DMS53 treated with DMSO at 0.1 percent for 48 hours (cell line): ENCODE data around the gene MALT1.

Experiments
- DNase-seq: peaks from one replicate; lab custom pipeline; 2025; ENCODE audit not compliant: unreplicated experiment; lab: John Stamatoyannopoulos, UW

MALT1 gene

GRCh38 chr18:58687871-58688308 lies 16.6 kb downstream of the MALT1 start:
- DNase-seq = no peak

- no peak for DNase-seq
These were observed 19.0 kb downstream of the MALT1 start for GRCh38 chr18:58690259-58690658.

GRCh38 chr18:58691256-58691655 lies 20.0 kb downstream of the MALT1 start:
- DNase-seq = no peak

GRCh38 chr18:58692422-58693185 lies 21.3 kb downstream of the MALT1 start:
- no peak for DNase-seq

GRCh38 chr18:58694221-58694620 lies 23.0 kb downstream of the MALT1 start:
- DNase-seq = no peak

GRCh38 chr18:58694720-58695468 lies 23.6 kb downstream of the MALT1 start:
- DNase-seq = no peak

GRCh38 chr18:58695772-58696171 lies 24.5 kb downstream of the MALT1 start:
- no peak for DNase-seq

GRCh38 chr18:58697146-58697545 lies 25.9 kb downstream of the MALT1 start:
- no peak for DNase-seq

- DNase-seq = no peak
These were observed 27.5 kb downstream of the MALT1 start for GRCh38 chr18:58698701-58699193.

GRCh38 chr18:58699551-58699950 lies 28.3 kb downstream of the MALT1 start:
- no peak for DNase-seq

GRCh38 chr18:58700209-58700608 lies 28.9 kb downstream of the MALT1 start:
- no peak for DNase-seq

GRCh38 chr18:58712930-58713329 lies 41.7 kb downstream of the MALT1 start:
- no peak for DNase-seq

- DNase-seq = no peak
These were observed 43.0 kb downstream of the MALT1 start for GRCh38 chr18:58714259-58714658.

- DNase-seq = no peak
These were observed 43.6 kb downstream of the MALT1 start for GRCh38 chr18:58714821-58715220.

- no peak for DNase-seq
These were observed 44.3 kb downstream of the MALT1 start for GRCh38 chr18:58715540-58715939.

- no peak for DNase-seq
These were observed 44.9 kb downstream of the MALT1 start for GRCh38 chr18:58716060-58716756.

GRCh38 chr18:58721566-58722239 lies 50.4 kb downstream of the MALT1 start:
- DNase-seq = no peak

GRCh38 chr18:58723810-58724602 lies 52.7 kb downstream of the MALT1 start:
- no peak for DNase-seq

- DNase-seq = no peak
These were observed 55.4 kb downstream of the MALT1 start for GRCh38 chr18:58726671-58727070.

GRCh38 chr18:58727776-58728500 lies 56.7 kb downstream of the MALT1 start:
- no peak for DNase-seq
